Measurements from ENCODE around the gene RAPGEF3.
A peak's percentile ranks its signal among the peaks of the same experiment; 100 is the strongest.

The RAPGEF3 gene, protein sequence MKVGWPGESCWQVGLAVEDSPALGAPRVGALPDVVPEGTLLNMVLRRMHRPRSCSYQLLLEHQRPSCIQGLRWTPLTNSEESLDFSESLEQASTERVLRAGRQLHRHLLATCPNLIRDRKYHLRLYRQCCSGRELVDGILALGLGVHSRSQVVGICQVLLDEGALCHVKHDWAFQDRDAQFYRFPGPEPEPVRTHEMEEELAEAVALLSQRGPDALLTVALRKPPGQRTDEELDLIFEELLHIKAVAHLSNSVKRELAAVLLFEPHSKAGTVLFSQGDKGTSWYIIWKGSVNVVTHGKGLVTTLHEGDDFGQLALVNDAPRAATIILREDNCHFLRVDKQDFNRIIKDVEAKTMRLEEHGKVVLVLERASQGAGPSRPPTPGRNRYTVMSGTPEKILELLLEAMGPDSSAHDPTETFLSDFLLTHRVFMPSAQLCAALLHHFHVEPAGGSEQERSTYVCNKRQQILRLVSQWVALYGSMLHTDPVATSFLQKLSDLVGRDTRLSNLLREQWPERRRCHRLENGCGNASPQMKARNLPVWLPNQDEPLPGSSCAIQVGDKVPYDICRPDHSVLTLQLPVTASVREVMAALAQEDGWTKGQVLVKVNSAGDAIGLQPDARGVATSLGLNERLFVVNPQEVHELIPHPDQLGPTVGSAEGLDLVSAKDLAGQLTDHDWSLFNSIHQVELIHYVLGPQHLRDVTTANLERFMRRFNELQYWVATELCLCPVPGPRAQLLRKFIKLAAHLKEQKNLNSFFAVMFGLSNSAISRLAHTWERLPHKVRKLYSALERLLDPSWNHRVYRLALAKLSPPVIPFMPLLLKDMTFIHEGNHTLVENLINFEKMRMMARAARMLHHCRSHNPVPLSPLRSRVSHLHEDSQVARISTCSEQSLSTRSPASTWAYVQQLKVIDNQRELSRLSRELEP

DNA sequence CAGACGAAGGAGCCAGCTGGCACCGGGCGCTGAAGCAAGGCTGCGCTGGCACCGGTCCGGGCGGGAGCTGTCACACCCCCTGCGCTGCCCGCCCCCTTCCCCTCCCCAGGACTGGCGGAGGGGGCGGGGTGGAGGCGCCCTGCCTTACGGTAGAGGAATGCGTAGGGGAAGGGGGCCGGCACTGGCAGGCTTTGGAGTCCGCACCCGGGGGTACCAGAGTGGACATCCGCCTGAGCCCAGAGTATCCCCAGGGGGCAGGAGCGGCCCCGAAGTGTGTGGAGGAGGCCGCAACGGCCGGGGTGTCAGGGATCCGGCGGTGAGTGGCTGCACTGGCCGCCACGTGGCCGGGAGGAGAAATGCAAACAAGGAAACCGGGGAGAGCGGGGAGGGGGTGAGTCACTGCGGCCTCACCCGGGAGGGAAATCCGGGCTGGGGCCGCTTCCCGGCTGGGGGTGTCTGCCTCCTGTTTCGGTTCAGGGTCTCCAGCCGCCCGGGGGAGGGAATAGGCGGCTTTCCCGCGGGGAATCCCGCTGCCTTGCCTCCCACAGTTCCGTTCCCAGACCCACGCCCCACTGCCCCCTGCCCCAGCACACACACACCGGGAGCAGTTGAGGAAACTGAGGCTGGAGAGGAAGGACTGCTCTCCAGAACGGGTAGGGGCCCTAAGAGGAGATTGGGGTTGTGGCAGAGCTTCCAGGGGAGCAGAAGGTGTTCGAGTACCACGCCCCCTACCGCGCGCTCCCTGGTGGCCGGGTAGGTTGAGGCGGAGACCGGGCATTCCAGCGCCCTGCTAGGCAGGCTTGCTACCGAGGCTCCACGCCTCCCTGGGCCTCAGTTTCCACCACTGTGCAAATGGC is at the start of gene RAPGEF3:
RAPGEF3 (minus strand) TSS at position 47 of the 857 bp plus-strand sequence. CDS start 324 bp downstream, outside the sequence.
- peak; percentile 65 for DNase-seq

DNA sequence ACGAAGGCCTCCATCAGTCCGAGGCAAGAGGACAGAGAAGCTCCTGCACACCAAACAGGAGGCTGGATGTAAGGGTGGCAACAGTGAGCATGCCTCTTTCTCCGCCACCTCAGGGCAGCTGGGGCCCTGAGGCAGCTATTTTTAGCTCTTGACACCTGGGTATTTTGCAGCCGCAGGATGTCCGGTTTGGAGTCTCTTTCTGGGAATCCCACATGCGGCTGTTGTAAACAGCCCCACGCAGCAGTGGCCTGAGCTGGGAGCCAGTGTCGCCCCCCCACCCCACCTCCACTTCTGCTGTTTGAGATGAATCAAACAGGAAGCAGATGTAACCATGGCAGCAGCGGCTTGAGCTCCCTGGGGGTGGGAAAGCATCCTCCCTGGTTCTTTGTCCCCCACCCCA is 49.4 kb upstream of the RAPGEF3 start:
- peak; percentile 93 for DNase-seq

DNA sequence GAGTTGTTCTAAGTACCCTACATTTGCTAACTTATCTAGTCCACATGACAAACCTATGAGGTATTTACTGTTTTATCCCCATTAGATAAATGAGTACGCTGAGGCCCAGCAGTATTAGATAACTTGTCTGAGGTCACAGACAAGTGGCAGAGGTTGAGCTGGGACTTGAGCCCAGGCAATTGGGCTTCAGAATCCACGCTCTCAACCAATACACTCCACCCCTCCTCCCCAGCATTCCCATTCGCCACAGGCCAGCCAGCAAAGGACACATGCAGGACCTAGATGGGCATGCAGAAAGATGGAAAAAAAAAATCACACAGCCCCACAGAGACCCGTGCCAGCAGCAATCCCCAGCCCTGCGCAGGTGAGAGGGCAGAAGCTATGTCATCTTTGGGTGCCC is 48.7 kb upstream of the RAPGEF3 start:
- no peak for DNase-seq

DNA sequence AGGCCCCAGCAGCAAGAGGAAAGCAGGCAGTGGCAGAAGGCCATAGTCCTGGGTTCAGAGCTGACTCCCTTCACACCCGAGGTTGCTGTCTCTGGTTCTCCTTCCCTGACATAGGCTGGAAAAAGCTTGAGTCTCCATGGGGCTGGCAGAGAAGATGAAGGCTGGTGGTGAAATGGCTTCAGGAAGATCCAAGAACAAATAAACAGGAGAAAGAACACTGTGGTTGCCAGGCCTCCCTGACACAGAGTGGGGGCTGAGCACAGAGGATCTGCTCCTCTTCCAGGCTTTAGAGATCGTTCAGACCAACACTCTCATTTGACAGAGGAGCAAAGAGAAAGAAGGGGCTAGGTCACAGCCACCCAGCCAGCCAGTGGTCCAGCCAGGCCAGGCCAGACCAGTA is 46.7 kb upstream of the RAPGEF3 start:
- DNase-seq, result no peak

DNA sequence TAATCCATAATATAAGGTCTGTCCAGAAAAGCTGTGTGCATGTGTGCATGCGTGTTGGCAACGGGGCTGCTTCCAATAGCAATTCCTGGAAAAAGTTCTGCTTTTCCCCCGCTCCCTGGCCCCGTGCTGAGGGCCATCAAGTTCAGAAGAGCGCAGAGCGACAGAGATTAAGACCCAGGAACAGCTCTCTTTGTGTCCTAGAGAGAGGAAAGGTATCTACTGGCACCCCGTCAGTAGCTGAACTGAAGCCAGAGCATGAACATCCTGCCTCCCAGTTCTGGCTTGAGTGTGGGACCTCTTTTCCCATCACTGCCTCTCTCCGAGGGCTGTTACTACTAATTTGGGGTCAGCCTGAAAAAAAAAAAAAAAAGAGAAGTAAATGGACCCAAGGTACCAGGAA is 45.5 kb upstream of the RAPGEF3 start:
- DNase-seq, result no peak

DNA sequence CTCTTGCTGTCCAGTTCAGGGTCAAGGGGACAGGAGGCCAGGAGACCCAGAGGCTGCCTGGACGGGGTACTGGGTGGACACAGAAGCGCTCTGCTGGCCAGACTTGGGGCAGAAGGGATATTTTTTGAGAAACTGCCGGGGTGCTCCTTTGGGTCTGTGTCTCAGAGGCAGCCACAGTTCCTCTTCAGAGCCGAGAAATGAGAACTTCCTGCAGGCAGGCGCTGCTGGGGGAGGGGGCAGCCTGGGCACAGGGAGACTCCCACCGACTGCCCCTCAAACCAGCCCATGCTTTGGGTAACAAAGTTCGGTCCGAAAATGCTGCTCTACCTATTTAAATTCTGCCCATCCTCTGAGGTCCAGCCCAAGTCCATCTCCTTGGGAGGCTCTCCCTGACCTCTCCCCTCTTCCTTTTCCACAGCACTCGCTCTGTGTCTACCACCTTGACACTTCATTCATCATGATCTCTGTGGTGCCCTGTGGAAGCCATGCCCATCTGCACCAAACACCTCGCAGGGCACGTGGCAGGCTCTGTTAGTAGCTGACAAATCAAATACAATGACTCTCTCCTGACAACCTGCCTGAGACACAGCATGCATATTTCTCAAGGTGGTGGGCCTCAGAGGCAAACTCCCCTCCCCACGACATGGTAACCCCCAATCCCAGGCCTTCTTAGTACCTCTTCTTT is 44.7 kb upstream of the RAPGEF3 start:
- DNase-seq, result no peak

DNA sequence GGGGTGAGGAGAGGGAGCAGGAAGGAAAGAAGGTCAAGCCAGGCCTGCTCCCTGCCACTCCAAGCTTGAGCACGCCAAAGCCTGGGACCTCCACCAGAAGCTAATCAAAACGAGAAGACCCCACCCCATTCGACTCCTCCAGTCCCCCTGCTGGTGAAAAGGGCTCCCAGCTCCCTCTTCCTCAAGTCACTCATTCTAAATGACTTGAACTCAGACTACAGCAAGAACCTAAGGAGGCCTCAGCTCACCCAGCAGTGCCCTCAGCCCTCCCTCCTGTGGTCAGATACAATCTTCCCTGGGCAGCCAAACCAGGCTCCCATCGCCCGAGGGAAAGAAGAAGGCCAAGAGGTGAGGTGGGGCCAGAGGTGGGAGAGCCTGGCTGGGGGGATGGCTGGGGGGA is 43.6 kb upstream of the RAPGEF3 start:
- no peak for DNase-seq

DNA sequence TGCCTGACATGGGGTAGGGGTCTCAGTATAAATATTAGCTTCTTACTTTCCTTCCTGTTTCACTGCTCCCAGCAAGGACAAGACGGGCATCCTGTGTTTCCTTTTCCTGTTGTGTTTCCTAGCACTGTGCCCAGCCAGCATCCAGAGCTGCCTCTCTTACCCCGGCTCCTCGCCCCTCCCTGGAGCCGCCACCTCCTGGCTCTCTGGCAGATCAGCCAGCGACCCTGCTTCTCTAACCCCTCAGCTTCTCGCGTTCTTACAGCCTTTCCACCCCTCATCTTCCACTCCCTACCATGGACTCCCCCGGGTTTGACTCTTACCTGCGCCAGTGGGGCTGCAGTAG is 43.2 kb upstream of the RAPGEF3 start:
- no peak for DNase-seq

DNA sequence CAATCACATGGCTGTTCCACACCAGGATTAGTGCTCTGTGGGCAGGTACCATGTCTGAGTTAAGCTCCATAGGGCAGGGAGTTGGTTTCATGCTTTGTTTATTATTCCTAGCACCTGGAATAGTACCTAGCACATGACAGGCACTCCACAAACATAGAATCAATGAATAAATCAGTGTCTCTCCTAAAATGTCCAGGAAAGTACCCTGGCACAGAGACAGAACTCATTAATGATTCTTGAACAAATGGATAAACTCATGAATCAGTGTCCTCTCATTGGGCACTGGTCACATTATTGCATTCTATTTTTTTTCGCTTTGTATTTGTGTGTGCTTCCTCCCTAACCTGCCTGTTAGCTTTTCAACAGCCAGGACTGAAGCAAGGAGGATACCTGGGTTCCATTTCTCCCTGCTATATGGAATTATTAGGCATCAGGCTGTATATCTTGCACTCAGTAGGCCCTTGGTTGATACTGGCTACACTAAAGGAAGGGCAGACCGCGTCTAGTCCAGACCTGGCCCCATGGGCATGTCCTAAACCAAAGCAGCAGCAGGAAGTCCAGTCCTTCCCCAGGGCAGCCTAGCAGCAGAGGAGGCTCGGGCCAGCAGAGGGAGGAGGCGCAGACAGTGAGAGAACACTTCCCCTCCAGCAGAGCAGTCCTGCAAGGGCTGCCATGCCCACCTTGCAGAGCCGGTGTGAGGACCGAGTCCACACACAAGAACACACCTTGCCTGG is 42.7 kb upstream of the RAPGEF3 start:
- no peak for DNase-seq

DNA sequence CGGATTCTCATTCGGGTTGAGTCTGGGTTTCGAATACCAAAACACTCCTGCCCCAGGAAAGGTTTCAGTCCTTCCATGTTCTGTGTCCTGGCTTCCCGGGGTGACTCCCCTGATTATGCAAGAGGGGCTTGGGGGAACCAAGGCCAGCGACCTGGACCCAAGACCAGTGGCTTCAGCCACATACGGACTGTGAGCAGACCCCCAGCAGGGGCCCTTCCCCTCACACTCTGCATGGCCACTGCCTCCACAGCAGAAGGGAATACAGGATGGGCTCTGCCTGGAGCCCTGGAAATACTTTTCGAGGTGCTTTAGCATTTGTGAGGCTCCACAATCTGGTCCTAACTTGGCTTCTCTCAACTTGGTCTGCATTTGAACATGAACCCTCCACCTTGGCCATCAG is 41.9 kb upstream of the RAPGEF3 start:
- no peak for DNase-seq

DNA sequence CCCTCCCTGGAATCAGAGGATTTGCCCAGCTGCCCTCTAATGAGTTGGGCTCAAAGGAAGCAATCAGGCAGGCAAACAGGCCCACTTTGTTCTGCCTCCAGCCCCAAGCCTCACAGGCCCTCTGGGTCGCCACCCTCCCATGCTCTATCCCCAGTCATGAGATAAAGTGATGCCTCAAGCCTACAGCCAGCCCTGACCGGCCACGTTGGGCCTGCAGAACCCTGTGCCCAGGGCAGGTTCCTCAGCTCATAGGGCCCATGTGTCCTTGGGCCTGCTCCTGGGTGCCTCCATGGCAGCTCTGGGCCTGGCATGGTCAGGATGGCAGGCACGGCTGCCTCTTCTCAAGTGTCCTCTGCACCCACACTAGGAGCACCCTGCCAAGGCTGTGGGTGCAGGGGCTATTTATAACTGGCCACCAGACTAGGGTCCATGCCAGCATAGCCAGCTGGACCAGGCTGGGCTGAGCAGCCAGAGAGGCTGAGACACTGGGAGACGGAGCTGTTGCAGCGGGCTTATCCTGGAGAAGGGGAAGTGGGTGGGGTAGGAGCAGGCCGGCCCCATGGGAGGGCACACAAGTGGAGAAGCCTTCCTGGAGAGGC is 40.8 kb upstream of the RAPGEF3 start:
- DNase-seq, result no peak

DNA sequence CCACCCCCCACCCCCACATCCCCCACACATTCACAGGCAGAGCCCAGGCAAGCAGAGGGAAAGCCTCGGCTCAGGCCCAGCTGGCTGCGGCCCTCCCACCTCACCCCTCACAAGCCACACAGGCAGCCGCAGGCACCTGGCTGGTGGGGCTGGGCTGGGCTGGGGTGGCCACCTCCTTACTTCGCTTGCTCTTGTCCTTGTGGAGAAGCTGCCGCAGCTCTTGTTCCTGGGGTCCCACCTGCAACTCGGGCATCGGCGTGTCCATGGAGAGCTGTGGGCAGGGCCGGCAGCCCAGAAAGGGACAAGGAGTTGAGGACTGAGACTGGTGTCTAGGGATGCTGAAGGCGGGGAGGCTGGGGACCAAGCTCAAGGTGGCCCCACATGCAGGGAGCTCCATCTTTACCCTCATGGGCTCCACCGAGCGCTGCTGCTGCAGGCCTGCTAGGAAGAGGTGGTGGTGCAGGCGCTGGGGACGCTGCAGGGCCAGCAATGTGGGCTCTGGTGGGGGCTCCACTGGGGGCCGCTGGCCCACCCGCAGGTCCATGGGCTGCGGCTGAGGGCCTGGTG is 39.8 kb upstream of the RAPGEF3 start:
- DNase-seq, result no peak

DNA sequence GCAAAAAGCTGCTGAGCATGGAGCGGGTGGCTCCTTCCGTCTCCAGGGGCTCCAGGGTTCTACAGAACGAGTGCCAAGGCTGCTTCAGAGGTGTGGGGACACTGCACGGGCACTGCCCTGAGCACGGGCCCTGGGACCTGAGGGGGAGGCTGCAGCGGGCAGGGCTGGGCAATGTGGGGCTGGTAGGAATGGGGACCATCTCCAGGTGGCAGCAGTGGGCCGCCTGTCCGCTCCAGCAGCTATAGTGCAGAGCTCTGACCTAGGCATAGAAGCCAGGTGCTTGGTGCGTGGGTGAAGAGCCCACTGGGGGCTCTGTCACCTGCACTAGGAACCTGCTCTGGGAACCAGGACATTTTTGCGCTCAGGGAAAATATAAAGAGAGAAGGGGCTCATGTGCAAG is 38.8 kb upstream of the RAPGEF3 start:
- DNase-seq, result peak; percentile 51

DNA sequence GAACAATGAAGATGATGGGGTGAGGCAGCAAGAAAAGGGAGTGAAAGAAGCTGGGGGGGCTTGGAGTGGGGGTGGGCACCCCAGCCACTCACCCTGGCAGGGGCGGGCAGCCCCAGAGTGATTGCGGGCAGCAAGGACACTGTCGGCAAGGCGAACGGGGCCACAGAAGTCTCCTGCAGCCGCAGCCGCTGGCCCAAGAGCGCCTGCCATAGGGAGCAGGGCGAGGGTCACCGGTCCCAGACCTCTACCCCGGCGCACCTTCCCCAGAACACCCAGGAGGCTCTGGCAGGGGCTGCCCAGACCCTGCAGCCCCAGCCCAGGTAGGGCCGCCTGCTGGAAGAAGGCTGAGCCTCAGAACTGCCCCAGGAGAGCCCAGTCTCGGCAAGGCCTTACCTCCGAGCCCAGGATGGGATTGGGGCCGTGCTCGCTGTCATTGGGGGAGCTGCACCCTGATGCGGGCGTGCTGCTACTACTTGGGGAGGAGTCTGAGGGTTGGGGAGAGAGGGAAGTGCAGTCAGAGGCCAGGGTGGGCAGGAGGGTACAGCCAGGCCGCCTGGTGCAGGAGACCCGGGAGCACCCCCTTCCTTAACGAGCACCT is 37.2 kb upstream of the RAPGEF3 start:
- DNase-seq, result no peak

DNA sequence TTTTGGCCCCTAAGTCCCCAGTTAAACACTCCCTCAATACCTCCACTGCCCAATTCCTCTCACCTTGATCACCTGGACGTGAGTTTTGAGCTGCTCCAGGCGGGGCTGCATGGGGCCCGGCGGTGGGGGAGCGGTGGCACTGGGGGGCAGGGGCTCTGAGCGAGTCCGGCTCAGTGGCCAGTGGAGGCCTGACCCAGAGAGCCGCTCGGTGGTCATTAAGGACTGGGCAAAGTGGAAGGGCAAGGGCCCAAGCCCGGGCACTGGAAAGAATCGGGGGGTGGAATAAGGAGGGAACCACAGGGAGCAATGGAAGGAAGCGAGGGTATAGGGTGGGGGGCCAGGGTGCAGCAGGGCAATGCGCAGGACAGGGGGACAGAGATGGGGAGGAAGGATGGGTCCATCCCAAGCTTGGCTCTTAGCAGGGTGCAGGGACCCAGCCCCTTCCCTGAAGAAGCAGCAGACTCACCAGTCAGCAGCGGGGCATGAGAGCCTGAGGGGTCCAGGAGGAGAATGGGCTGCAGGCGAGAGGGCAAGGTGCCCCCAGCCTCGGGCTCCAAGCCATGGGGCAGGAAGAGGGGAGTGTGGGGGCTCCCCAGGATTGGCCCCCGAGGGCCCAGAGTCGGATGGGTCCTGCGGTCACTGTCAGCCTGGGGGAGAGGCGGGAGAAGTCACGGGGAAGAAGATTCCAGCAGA is 36.6 kb upstream of the RAPGEF3 start:
- DNase-seq, result no peak

DNA sequence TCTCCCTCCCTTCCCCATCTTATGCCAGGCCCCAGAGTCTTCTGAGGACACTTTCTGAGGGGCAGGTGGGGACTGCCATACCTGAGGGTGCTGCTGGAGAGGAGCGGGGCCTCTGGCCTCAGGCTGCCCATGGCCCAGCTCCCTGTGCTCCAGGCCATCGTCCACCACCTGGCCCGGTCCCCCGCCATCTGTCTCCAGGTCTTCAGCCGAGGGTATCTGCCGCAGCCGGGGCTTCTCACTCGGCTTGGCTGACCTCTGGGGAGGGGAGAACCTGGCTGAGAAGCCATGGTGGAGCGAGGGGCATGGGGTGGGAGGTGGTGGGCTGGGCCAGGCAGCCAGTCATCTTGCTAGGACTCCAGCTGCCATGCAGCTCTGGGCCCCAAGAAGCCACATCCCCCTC is 36.0 kb upstream of the RAPGEF3 start:
- DNase-seq, result no peak

DNA sequence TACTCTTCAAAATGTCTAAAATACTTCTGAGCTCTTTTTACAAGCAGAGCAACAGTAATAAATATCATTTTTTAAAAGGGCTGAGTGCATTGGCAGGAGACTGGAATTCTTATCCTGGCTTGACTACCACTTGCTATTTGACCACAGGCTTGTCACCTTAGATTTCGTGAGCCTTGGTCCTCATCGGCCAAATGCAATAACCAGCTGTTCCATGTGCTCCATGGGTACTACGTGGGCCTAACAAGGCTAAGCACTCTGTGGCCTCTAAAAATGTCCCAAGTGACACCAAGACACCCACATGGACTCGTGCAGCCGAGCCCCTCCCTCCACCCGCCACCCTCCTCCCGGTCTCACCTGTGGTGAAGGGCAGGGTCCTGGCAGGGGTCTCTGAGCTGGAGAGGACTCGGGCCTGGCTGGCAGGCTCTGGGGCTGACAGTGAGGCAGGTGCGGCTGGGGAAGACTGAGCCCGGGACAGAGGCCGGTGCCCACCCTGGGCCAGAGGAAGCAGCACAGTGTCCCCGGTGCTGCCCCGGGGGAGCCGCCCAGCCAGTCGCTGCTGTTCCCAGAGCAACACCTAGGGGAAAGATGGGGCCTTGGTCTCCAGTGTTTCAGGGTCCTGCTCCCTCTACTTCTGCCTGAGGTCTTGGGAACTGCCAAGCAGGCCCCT is 34.5 kb upstream of the RAPGEF3 start:
- no peak for DNase-seq

DNA sequence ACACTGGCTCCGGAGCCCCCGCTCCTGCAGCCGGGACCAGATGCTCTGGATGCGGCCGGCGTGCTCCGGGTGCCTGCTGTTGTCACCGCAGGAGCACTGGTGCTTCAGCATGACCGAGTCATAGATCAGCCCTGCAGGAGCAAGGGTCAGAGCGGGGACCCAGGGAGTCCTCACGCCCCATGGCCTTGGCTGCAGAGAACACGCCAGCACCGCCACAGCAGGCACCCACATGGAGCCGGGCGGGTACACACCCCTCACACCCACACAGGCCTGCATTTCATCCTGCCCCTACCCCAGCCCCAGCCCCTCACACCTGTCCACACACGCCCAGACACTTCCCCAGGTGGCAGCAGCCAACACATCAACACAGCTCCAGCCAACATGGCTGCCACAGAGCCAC is 33.2 kb upstream of the RAPGEF3 start:
- no peak for DNase-seq

DNA sequence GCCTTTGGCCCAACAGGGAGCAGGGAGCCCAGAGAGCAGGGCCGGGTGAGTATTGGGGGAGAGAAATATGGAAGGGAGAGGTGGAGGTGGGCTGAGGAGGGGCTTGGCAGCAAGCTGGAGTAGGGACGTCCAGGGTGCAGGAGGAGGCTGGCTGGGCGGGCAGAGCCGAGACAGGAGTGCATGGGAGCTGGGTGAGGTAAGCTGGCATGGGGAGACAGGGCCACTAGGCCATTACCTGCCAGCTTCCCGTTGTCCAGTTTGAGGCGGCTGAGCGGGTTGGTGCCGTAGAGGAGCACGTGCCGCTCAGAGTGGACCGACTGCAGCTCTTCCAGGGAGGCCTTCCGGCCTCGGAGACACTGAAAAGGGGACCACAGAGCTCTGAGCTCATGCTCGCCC is 32.7 kb upstream of the RAPGEF3 start:
- no peak for DNase-seq

Measured in CD4-positive, alpha-beta T cell treated with Interleukin-17A for 1 hour (primary cell).